SIG-M5 treated with dmso at 0.1 percent for 504 hours (cell line): ENCODE results near the gene RAB9B.

Experiments
- DNase-seq: peaks from one replicate; lab custom pipeline; 2025; ENCODE audit not compliant: unreplicated experiment; lab: John Stamatoyannopoulos, UW

Gene RAB9B

DNA sequence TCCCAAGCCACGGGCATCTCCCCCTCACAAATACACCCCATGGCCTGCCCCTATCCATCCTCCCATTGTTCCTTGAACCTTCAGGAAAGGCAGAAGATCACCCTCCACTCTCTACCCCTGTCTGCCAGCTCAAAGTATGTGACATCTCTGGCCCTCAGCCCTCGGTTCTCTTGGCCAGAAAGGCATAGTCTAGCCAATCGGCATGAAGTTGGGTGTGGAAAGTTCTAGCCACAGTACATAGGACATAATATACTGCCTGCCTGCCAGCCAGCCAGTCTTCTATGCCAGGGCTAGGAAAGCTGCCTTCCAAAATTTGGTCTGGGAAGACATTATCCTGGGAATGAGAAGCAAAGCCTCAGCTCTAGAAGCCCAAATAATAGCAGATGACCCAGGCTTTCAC, 58.6 kb downstream of the RAB9B start:
- DNase-seq, result no peak
